Activated T-helper 9 cell treated with anti-CD3 and anti-CD28 coated beads, Interleukin-2, amount 50 U/mL, for 16 hours (primary cell): ENCODE data around the gene POLR1F.
"Not testable (repeated sequence)": the region's sequence is repeated elsewhere in the genome, so short reads cannot be mapped to it uniquely, and the experiment has no call there.

Experiments used
- DNase-seq: peaks from one replicate; pipeline ENCODE4 v3.0.0-alpha.2; 2020; ENCODE audit warnings: low read depth

POLR1F gene

DNA sequence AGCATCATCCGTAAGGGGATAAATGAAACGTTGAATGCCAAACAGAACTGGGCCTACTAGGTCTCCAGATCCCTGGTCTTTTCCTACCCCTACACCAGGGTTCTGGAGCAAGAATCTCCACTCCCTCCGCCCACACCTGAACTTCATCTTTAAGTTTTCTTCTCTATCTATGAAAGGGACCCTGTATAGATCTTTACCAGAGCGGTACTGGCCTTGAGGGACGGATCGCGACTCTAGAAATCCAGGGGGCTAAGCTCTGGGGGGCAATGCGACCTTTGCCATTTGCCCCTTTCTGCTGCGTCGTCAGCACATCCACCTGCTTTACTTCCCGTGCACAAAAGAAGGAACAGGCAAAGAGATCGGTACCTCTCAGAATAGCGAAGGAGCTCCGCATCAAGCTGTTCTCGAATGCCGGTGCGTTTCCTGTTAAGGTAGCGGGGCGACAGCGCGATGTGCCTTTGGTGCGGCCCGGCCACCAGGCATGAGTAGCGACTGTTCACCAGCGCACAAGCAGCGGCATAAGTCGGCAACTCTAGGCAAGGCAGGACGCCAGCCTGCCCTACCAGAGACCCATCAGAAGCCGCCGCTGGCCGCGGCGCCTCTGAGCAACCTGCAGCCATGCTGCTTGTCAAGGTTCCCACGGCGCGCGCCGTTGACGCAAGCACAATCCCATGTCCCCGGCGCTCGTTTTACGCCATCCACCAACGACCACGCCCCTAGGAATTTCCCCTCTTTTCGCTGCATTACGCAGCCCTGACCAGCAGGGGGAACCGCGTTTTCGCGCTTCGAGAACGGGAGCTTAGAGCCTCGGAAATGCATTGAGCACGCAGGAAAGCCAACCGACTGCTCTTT, at the start of gene POLR1F:
Gene POLR1F, minus strand, starts transcription at position 641 of the 852 bp plus-strand sequence. Its CDS starts 21 bp downstream, at position 620.
- peak; percentile 90 for DNase-seq

- DNase-seq: no peak
These were observed 45.8 kb upstream of the POLR1F start for GRCh38 chr7:19754521-19755116.

GRCh38 chr7:19752020-19752419, 43.2 kb upstream of the POLR1F start:
- no peak for DNase-seq

DNA sequence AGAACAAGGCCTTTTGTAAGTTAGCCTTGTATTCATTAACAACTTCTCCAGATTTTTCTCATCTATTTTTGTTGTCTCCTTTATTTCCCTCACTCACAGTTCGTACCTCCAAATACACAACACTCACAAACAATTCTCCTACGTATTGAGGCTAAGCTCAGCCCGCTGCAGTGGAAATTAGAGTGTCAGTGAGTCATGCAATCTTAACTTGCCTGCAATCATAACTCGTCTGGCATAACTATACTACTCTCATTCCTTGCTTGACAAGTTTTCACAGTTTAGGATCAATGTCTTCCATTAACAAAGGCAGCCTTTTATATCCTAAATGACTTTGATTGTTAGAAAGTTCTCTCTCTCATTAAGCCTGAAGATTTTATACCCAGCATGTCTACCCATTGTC, 40.8 kb upstream of the POLR1F start:
- DNase-seq: no peak

- DNase-seq: no peak
These were observed 39.0 kb upstream of the POLR1F start for GRCh38 chr7:19747740-19748339.

DNA sequence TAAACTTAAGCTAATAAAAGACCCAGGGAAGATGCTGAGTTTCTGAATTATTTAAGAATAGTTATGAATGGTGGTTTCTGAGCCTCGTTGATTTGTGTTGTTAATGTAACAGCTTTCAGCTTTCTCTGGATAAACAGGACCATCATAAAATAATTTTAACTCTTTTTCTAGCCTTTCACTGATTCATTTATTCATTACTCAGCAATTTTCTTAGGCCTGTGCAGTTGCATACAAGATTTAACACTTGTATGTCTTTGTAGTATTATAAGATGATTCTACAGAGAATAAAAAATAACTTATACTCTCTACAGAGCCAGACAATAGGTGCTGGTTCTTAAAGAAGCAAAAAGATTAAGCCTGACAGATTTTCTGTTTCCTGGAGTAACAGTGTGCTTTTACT, 35.2 kb upstream of the POLR1F start:
- DNase-seq: no peak

GRCh38 chr7:19728716-19729115, 19.9 kb upstream of the POLR1F start:
- DNase-seq: no peak

- DNase-seq: no peak
These were observed 16.9 kb upstream of the POLR1F start for GRCh38 chr7:19725770-19726169.

- DNase-seq: no peak
These were observed 6.7 kb upstream of the POLR1F start for GRCh38 chr7:19715499-19715898.

DNA sequence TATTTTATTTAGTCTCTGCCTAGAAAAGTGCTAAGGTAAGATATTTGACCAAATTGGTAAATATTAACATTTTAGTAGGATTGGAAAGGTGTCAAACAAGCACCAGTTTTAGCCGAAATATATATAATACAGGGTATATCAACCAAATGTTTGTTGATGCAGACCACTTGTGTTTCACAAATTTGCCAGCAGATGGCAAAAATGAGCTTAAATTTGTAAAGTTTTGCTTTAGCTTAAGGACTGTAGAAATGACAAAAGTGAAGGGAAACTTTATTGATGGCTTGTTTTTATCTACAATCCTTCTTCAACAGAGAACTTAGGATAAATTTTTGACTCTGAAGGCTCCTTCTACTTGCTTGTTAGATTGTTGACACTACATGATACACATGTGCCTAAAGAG, 4.8 kb upstream of the POLR1F start:
- no peak for DNase-seq

- DNase-seq: no peak
These were observed 377 bp upstream of the POLR1F start for GRCh38 chr7:19709249-19709578.

DNA sequence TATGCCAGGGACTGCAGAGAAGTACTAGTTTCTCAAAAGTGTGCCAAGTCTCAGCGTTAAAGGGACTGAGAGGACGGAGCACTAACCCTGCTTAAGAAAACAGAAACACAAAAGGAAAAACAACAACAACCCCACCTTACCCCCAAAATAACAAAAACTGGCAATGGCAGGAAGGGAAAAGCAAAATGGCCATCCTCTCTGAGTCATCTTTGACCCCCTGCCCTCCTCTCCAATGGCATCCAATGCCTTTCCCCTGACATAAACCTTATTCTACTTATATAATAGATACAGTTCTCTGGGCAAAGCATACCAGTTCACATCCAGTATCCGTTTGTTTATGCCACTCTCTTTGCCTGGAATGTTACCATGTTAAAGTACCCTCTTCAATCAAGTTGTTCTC, 1.6 kb downstream of the POLR1F start:
- no peak for DNase-seq

DNA sequence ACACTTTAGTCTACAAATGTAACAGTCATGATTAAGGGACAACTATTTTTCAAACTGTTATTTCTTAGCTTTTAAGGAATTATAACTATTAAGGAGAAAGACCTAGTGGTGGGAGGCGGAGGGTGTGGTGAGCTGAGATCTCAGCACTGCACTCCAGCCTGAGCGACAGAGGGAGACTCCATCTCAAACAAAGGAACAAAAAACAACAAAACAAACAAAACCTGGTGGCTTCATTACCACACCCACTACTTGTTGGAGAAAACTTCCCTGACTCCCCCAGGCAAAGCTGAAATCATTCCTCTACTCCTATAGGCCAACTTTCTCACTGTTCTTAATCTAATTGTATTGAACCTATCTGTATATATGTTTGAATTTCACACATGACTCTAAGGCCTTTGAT, 3.2 kb downstream of the POLR1F start:
- DNase-seq: no peak

- no peak for DNase-seq
These were observed 7.4 kb downstream of the POLR1F start for GRCh38 chr7:19701471-19701870.

DNA sequence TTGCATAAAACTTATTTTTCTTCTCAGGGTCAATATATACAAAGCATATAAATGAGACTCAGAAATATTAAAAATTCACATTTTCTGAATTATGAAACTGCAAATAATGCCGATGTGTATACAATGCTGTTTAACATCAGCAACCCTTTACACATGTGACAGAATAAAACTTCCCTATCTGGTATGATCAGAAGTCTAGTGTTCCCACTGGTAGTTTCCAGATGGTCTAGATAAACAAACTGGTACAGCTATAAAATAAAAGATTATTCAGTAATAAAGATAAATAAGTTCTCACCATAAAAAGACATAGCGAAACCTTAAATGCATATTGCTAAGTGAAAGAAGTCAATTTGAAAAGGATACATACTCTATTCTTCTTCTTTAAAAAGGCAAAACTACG, 7.9 kb downstream of the POLR1F start:
- no peak for DNase-seq

GRCh38 chr7:19698331-19698730, 10.5 kb downstream of the POLR1F start:
- DNase-seq: no peak

GRCh38 chr7:19696926-19697325, 11.9 kb downstream of the POLR1F start:
- DNase-seq: no peak

DNA sequence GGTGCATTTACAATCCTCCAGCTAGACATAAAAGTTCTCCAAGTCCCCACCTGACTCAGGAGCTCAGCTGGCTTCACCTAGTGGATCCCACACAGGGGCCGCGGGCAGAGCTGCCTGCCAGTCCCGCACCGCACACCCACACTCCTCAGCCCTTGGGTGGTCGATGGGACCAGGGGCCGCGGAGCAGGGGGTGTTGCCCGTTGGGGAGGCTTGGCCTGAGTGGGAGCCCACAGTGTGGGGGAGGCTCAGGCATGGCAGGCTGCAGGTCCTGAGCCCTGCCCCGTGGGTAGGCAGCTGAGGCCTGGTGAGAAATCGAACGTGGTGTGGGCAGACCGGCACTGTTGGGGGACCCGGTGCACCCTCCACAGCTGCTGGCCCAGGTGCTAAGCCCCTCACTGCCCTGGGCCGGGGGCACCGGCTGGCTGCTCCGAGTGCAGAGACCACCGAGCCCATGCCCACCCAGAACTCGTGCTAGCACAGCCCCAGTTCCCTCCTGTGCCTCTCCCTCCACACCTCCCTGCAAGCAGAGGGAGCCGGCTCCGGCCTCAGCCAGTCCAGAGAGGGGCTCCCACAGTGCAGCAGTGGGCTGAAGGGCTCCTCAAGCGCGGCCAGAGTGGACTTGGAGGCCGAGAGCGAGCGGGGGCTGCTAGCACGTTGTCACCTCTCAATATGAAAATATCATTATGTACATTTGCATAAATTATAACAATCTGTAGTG, 16.6 kb downstream of the POLR1F start:
- no peak for DNase-seq

DNA sequence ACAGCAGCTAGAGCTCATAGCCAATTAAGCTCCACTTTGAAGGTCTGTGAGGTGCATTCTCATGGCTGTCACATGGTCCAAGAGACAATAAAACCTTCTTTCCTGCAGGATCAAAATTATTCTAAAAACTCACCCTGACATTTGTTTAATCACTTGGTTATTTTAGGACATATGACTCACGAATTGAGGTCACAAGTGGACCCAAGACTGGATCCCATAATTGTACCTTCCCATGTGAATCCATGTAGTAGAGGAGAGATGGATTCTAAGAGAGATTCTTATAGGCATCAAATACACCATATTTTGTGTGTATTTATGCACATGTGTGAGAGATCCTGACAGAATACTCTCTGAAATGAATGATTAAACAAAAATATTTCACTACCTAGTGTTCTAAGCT, 18.1 kb downstream of the POLR1F start:
- DNase-seq: no peak

- DNase-seq: not testable (repeated sequence)
These were observed 19.7 kb downstream of the POLR1F start for GRCh38 chr7:19689130-19689529.

GRCh38 chr7:19681596-19681995, 27.2 kb downstream of the POLR1F start:
- DNase-seq: no peak

DNA sequence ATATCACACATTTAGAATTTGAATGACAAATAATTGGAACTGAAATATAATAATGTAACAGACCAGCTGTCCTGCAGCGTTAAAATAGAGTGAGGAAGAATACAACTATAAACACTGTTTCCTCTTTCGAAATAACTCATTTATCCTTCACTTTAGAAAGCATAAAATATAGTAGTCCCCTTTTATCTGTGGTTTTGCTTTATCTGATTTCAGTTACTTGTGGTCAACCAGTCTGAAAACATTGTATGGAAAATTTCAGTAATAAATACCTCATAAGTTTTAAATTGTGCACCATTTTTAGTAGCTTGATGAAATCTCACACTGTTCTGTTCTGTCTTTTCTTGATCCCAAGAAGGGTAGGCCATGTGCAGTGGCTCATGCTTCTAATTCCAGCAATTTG, 31.7 kb downstream of the POLR1F start:
- no peak for DNase-seq

DNA sequence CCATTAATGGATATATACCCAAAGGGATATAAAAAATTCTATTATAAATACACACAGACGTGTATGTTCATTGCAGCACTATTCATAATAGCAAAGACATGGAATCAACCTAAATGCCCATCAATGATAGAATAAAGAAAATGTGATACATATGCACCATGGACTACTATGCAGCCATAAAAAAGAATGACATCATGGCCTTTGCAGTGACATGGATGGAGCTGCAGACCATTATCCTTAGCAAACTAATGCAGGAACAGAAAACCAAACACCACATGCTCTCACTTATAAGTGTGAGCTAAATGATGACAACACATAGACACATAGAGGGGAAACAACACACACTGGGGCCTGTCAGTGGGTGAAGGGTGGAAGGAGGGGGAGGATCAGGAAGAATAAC, 33.0 kb downstream of the POLR1F start:
- DNase-seq: no peak
